ENCODE measurements around the gene JCHAIN.
A peak's percentile ranks its signal among the peaks of the same experiment; 100 is the strongest.
"Not testable (repeated sequence)": the region's sequence is repeated elsewhere in the genome, so short reads cannot be mapped to it uniquely, and the experiment has no call there.

JCHAIN gene

GRCh38 chr4:70704215-70704930 lies 38.1 kb upstream of the JCHAIN start:
- peak; percentile 30; the same call in 1 of the 2 replicates for TF ChIP-seq CTCF (IDR thresholded peaks at IDR 0.05; ENCODE audit: control insufficient read depth, extremely low read depth, insufficient read depth)
- peak overlapping the region; percentile 62 for H3K4me3 ChIP-seq (ENCODE audit: low read depth, low read length)
- DNase-seq (ENCODE audit: low read depth), result peak; percentile 17

GRCh38 chr4:70703619-70704214 lies 37.4 kb upstream of the JCHAIN start:
- peak; percentile 48 for DNase-seq (ENCODE audit: low read depth)
- peak overlapping the region; percentile 62 for H3K4me3 ChIP-seq (ENCODE audit: low read depth, low read length)
- no peak for TF ChIP-seq CTCF (IDR thresholded peaks at IDR 0.05; ENCODE audit: control insufficient read depth, extremely low read depth, insufficient read depth)

GRCh38 chr4:70702592-70702991 lies 36.3 kb upstream of the JCHAIN start:
- H3K4me3 ChIP-seq (ENCODE audit: low read depth, low read length); DNase-seq (ENCODE audit: low read depth): not testable (repeated sequence)

- no peak for TF ChIP-seq CTCF (IDR thresholded peaks at IDR 0.05; ENCODE audit: control insufficient read depth, extremely low read depth, insufficient read depth)
- DNase-seq (ENCODE audit: low read depth), result no peak
- no peak overlapping the region for H3K4me3 ChIP-seq (ENCODE audit: low read depth, low read length)
Measured at GRCh38 chr4:70701271-70701670, 35.0 kb upstream of the JCHAIN start.

GRCh38 chr4:70700712-70701111 lies 34.4 kb upstream of the JCHAIN start:
- no peak for TF ChIP-seq CTCF (IDR thresholded peaks at IDR 0.05; ENCODE audit: control insufficient read depth, extremely low read depth, insufficient read depth)
- no peak overlapping the region for H3K4me3 ChIP-seq (ENCODE audit: low read depth, low read length)

GRCh38 chr4:70698435-70698834 lies 32.1 kb upstream of the JCHAIN start:
- H3K4me3 ChIP-seq (ENCODE audit: low read depth, low read length); DNase-seq (ENCODE audit: low read depth): not testable (repeated sequence)

More at GRCh38 chr4:70700712-70701111, 34.4 kb upstream of the JCHAIN start:
- no peak for DNase-seq (ENCODE audit: low read depth)

GRCh38 chr4:70694633-70695032 lies 28.3 kb upstream of the JCHAIN start:
- not testable (repeated sequence) for H3K4me3 ChIP-seq (ENCODE audit: low read depth, low read length); DNase-seq (ENCODE audit: low read depth)

- H3K4me3 ChIP-seq (ENCODE audit: low read depth, low read length), result no peak overlapping the region
- TF ChIP-seq CTCF (IDR thresholded peaks at IDR 0.05; ENCODE audit: control insufficient read depth, extremely low read depth, insufficient read depth), result no peak
- no peak for DNase-seq (ENCODE audit: low read depth)
Measured at GRCh38 chr4:70691661-70692060, 25.4 kb upstream of the JCHAIN start.
